Upper lobe of left lung (tissue), 4 donors: ENCODE data around the gene HNRNPH2.

Experiments used
- POLR2A ChIP-seq, 4 donors: fragments of 450-650 bp; IDR thresholded peaks; one replicate each; pipeline ENCODE4 v1.5.1; 2016 to 2017; ENCODE audit warnings: antibody characterized with exemption in 4 of 4, mild to moderate bottlenecking in 2 of 4
- POLR2AphosphoS5 ChIP-seq, 2 donors: sonication (generic); formaldehyde crosslinking; IDR thresholded peaks; one replicate each; pipeline ENCODE4 v1.5.1; 2017; ENCODE audit warnings: antibody characterized with exemption in 2 of 2
- TF ChIP-seq, protein P1 (sequence below), 6 experiments: fragments of 450-650 bp in 4 of 6; fragments of 200-600 bp in 2 of 6; sonication (generic) in 2 of 6; IDR thresholded peaks; one replicate each; pipeline ENCODE4 v1.5.1; 2016 to 2019; ENCODE audit warnings: antibody characterized with exemption in 6 of 6

DNA sequence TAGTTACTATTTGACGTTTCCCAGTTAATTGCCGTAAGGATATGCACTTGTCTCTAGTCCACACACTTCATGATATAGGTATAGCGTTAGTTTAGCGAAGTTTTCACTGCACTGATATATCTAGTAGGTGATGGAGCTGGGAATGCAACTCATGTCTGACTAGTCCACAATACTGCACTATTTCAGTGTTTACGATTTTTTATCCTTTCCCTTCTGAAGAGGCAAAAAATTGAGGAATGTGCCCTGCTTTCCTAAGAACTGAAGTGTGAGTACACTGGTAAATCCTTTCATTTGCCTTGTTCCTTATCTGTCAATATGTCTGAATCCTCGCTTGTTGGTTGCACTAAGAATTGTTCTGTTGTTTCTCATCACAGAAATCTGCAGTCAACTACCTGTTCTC lies 16.2 kb upstream of the HNRNPH2 start:
- TF ChIP-seq POLR2A (IDR thresholded peaks at IDR 0.05) (no peak), POLR2AphosphoS5 (IDR thresholded peaks at IDR 0.05) (no peak)
- TF ChIP-seq, protein P1, sequence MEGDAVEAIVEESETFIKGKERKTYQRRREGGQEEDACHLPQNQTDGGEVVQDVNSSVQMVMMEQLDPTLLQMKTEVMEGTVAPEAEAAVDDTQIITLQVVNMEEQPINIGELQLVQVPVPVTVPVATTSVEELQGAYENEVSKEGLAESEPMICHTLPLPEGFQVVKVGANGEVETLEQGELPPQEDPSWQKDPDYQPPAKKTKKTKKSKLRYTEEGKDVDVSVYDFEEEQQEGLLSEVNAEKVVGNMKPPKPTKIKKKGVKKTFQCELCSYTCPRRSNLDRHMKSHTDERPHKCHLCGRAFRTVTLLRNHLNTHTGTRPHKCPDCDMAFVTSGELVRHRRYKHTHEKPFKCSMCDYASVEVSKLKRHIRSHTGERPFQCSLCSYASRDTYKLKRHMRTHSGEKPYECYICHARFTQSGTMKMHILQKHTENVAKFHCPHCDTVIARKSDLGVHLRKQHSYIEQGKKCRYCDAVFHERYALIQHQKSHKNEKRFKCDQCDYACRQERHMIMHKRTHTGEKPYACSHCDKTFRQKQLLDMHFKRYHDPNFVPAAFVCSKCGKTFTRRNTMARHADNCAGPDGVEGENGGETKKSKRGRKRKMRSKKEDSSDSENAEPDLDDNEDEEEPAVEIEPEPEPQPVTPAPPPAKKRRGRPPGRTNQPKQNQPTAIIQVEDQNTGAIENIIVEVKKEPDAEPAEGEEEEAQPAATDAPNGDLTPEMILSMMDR (IDR thresholded peaks at IDR 0.05) = no peak
